G401 (cell line): ENCODE results near the gene IL24. TPM values are rescaled to one million over a fixed set of nuclear protein-coding genes. Genes with fewer than 3 reads are reported as not detected.

ENCODE experiments used
- DNase-seq: peaks from one replicate; pipeline ENCODE4 v3.0.0-alpha.2; 2015; ENCODE audit warnings: low spot score
- in situ Hi-C: cut with HindIII; loops from 2 replicates; pipeline ENCODE4 v1.10.0; 2016; ENCODE audit warnings: low sequenced_read_pairs, mixed read lengths
- total RNA-seq: library from RNA; depleted of rRNA; stranded (reverse); fragments of >200 nt; shearing (Covaris generic); gene quantifications from 2 replicates; pipeline ENCODE4 v1.2.3, GENCODE V29; 2014

The IL24 gene
- total RNA-seq, 1 experiment from 2014 or later, result not detected

GRCh38 chr1:206873603-206874188 lies 23.5 kb upstream of the IL24 start:
- in situ Hi-C loops, result no loop called here
- no peak for DNase-seq

- in situ Hi-C loops, result no loop called here
These were observed 21.4 kb upstream of the IL24 start for GRCh38 chr1:206875752-206876377.

GRCh38 chr1:206878456-206878855 lies 18.8 kb upstream of the IL24 start:
- in situ Hi-C loops, result no loop called here
- DNase-seq, result no peak

More at GRCh38 chr1:206875752-206876377, 21.4 kb upstream of the IL24 start:
- no peak for DNase-seq

GRCh38 chr1:206880314-206880713 lies 16.9 kb upstream of the IL24 start:
- no peak for DNase-seq
- in situ Hi-C loops, result no loop called here

- no peak for DNase-seq
- in situ Hi-C loops, result no loop called here
These were observed 14.7 kb upstream of the IL24 start for GRCh38 chr1:206882555-206882954.

- in situ Hi-C loops, result no loop called here
- DNase-seq, result no peak
These were observed 14.1 kb upstream of the IL24 start for GRCh38 chr1:206883160-206883559.

GRCh38 chr1:206883876-206884275 lies 13.4 kb upstream of the IL24 start:
- no peak for DNase-seq
- in situ Hi-C loops, result no loop called here

- in situ Hi-C loops, result no loop called here
- no peak for DNase-seq
These were observed 11.7 kb upstream of the IL24 start for GRCh38 chr1:206885341-206886060.

- in situ Hi-C loops, result no loop called here
- DNase-seq, result no peak
These were observed 10.4 kb upstream of the IL24 start for GRCh38 chr1:206886831-206887230.

GRCh38 chr1:206887701-206888100 lies 9.5 kb upstream of the IL24 start:
- DNase-seq, result no peak
- in situ Hi-C loops, result no loop called here

GRCh38 chr1:206890125-206891060 lies 6.8 kb upstream of the IL24 start:
- DNase-seq, result no peak
- in situ Hi-C loops, result no loop called here

GRCh38 chr1:206891412-206891811 lies 5.8 kb upstream of the IL24 start:
- no peak for DNase-seq

GRCh38 chr1:206892351-206892984 lies 4.8 kb upstream of the IL24 start:
- DNase-seq, result no peak
- in situ Hi-C loops, result no loop called here

More at GRCh38 chr1:206891412-206891811, 5.8 kb upstream of the IL24 start:
- in situ Hi-C loops, result no loop called here

- in situ Hi-C loops, result no loop called here
- DNase-seq, result no peak
These were observed 3.9 kb upstream of the IL24 start for GRCh38 chr1:206893380-206893779.

- in situ Hi-C loops, result no loop called here
These were observed 1.9 kb upstream of the IL24 start for GRCh38 chr1:206895325-206895724.

GRCh38 chr1:206895837-206896242 lies 1.4 kb upstream of the IL24 start:
- DNase-seq, result peak; percentile 87
- in situ Hi-C loops, result no loop called here

More at GRCh38 chr1:206895325-206895724, 1.9 kb upstream of the IL24 start:
- no peak for DNase-seq

- DNase-seq, result no peak
- in situ Hi-C loops, result no loop called here
These were observed 982 bp upstream of the IL24 start for GRCh38 chr1:206896261-206896660.

- no peak for DNase-seq
- in situ Hi-C loops, result no loop called here
These were observed 1.1 kb downstream of the IL24 start for GRCh38 chr1:206898089-206898914.
